AG04450 (cell line): ENCODE results near the gene RBM38. TPM values are rescaled to one million over a fixed set of nuclear protein-coding genes. Genes with fewer than 3 reads are reported as not detected.

ENCODE experiments used
- CTCF ChIA-PET: fragments of 300-600, 350-600 bp; formaldehyde crosslinking; extraction: SDS; loops from one replicate; lab custom pipeline; 2022; ENCODE audit warnings: antibody characterized with exemption, inconsistent platforms; lab: Charles Lee
- POLR2A ChIA-PET: fragments of 350-600 bp; formaldehyde crosslinking; extraction: SDS; loops from one replicate; lab custom pipeline; 2021; ENCODE audit warnings: antibody characterized with exemption, inconsistent platforms; lab: Yijun Ruan, JAX
- DNase-seq: peaks from one replicate; pipeline ENCODE4 v3.0.0-alpha.2; 2011; ENCODE audit warnings: low read depth, low spot score
- H3K27ac ChIP-seq: one replicate; pipeline ENCODE4 v1.5.1; 2012; ENCODE audit warnings: low read depth, low read length, control low read depth
- H3K27me3 ChIP-seq: one replicate; pipeline ENCODE4 v1.6.0; 2012; ENCODE audit warnings: low read length; ENCODE audit not compliant: control insufficient read depth, insufficient read depth
- H3K4me3 ChIP-seq: 2 replicates; pipeline ENCODE4 v1.5.1; 2011; ENCODE audit warnings: mild to moderate bottlenecking, low read depth, low read length, control low read depth
- H3K9me3 ChIP-seq: 2 replicates; pipeline ENCODE4 v1.5.1; 2012; ENCODE audit warnings: low read length; ENCODE audit not compliant: control insufficient read depth, insufficient read depth
- CTCF ChIP-seq: IDR thresholded peaks from 2 replicates; pipeline ENCODE4 v1.5.1; 2011; ENCODE audit warnings: low read depth, low read length, control low read depth, inconsistent platforms
- polyA plus RNA-seq: library from polyadenylated mRNA; depleted of rRNA; stranded (reverse); fragments of >200 nt; gene quantifications from 2 replicates; pipeline ENCODE4 v1.2.3, GENCODE V29; 2011

RBM38 gene
- polyA plus RNA-seq, 1 experiment: 5.2 TPM

GRCh38 chr20:57371363-57371762 lies 19.8 kb upstream of the RBM38 start:
- no peak for TF ChIP-seq CTCF

GRCh38 chr20:57372157-57372556 lies 19.0 kb upstream of the RBM38 start:
- Histone ChIP-seq H3K27ac (no peak overlapping the region), H3K9me3 (no peaks in the 10 kb centered on the region; the same call in 1 of the 2 replicates), H3K27me3 (no peaks in the 10 kb centered on the region), H3K4me3 (no peak overlapping the region)
- POLR2A ChIA-PET: no interaction called here
- DNase-seq: no peak
- CTCF ChIA-PET: interaction anchor here (2.7 kb wide), 1 partner anchor 10 kb away, joined by 8 read pairs; no protein-coding TSS in a partner anchor
- TF ChIP-seq CTCF: no peak

More at GRCh38 chr20:57371363-57371762, 19.8 kb upstream of the RBM38 start:
- H3K4me3 ChIP-seq: no peak overlapping the region
- POLR2A ChIA-PET: no interaction called here
- no peak overlapping the region for H3K27ac ChIP-seq
- CTCF ChIA-PET: interaction anchor here (2.7 kb wide), 1 partner anchor 11 kb away, joined by 8 read pairs; no protein-coding TSS in a partner anchor
- no peak for DNase-seq
- H3K27me3 ChIP-seq: no peaks in the 10 kb centered on the region
- H3K9me3 ChIP-seq: no peaks in the 10 kb centered on the region; the same call in 1 of the 2 replicates

- Histone ChIP-seq H3K9me3 (no peaks in the 10 kb centered on the region; the same call in 1 of the 2 replicates), H3K27me3 (no peaks in the 10 kb centered on the region), H3K27ac (no peak overlapping the region), H3K4me3 (no peak overlapping the region)
- CTCF ChIA-PET: interaction anchor here (1.1 to 2.7 kb wide), 2 partner anchors 9 to 123 kb away, joined by 4 to 8 read pairs; no protein-coding TSS in a partner anchor
- POLR2A ChIA-PET: no interaction called here
- no peak for TF ChIP-seq CTCF
- no peak for DNase-seq
Observed at GRCh38 chr20:57372581-57373350, 18.4 kb upstream of the RBM38 start.

- DNase-seq: no peak
- Histone ChIP-seq H3K27ac (no peak overlapping the region), H3K27me3 (no peaks in the 10 kb centered on the region), H3K4me3 (no peak overlapping the region), H3K9me3 (no peaks in the 10 kb centered on the region; the same call in 1 of the 2 replicates)
- ChIA-PET POLR2A (no interaction called here), CTCF (interaction anchor here (0.6 to 0.9 kb wide), 2 partner anchors 9 to 93 kb away, joined by 3 to 4 read pairs; no protein-coding TSS in a partner anchor)
- TF ChIP-seq CTCF: no peak
Observed at GRCh38 chr20:57374343-57374930, 16.8 kb upstream of the RBM38 start.
